PC-3 (cell line): ENCODE data around the gene IGSF9B. TPM values are rescaled to one million over a fixed set of nuclear protein-coding genes. Genes with fewer than 3 reads are reported as not detected.
A peak's percentile ranks its signal among the peaks of the same experiment; 100 is the strongest.

ENCODE experiments used
- ATAC-seq: fragments of 200-7000 bp; cut with Tn5 transposase; 2 replicates; pipeline ENCODE4 v1.9.1; 2020; ENCODE audit warnings: mild to moderate bottlenecking, moderate library complexity
- BruUV-seq: library from RNA; stranded (reverse); fragments of 400-500 nt; replicated peaks from 2 replicates; lab custom pipeline; 2021; lab: Mats Ljungman, UMichigan
- CTCF ChIA-PET: fragments of 300-600 bp; sonication (Branson Sonifier 250); formaldehyde crosslinking; loops from one replicate; lab custom pipeline; 2022; ENCODE audit warnings: antibody characterized with exemption; lab: Charles Lee
- POLR2A ChIA-PET: fragments of 300-600 bp; sonication (Branson Sonifier 250); formaldehyde crosslinking; loops from one replicate; lab custom pipeline; 2022; ENCODE audit warnings: antibody characterized with exemption; ENCODE audit not compliant: unreplicated experiment; lab: Charles Lee
- DNase-seq: peaks from one replicate; pipeline ENCODE4 v3.0.0-alpha.2; 2015
- H2AFZ ChIP-seq: fragments of 300-600 bp; sonication (generic); 2 replicates; pipeline ENCODE4 v1.6.0; 2016; ENCODE audit warnings: antibody characterized with exemption, low read length
- H3F3A ChIP-seq: fragments of 300-600 bp; sonication (generic); one replicate; pipeline ENCODE4 v1.6.0; 2017; ENCODE audit warnings: antibody characterized with exemption, low read length, control low read depth, mild to moderate bottlenecking; ENCODE audit not compliant: unreplicated experiment
- H3K27ac ChIP-seq: fragments of 300-600 bp; sonication (generic); 2 replicates; pipeline ENCODE4 v1.5.1; 2016; ENCODE audit warnings: mild to moderate bottlenecking, low read length
- H3K27me3 ChIP-seq: fragments of 300-600 bp; sonication (generic); 2 replicates; pipeline ENCODE4 v1.6.1; 2016; ENCODE audit warnings: low read length, mixed read lengths
- H3K36me3 ChIP-seq: fragments of 300-600 bp; sonication (generic); 2 replicates; pipeline ENCODE4 v1.6.1; 2016; ENCODE audit warnings: low read depth, mixed run types, low read length, mixed read lengths
- H3K4me1 ChIP-seq: fragments of 300-600 bp; sonication (generic); 2 replicates; pipeline ENCODE4 v1.5.1; 2016; ENCODE audit warnings: low read length; ENCODE audit not compliant: insufficient read depth
- H3K4me2 ChIP-seq: fragments of 300-600 bp; sonication (generic); 2 replicates; pipeline ENCODE4 v1.6.0; 2016; ENCODE audit warnings: low read length
- H3K4me3 ChIP-seq: fragments of 300-600 bp; sonication (generic); 2 replicates; pipeline ENCODE4 v1.5.1; 2016; ENCODE audit warnings: mild to moderate bottlenecking, low read length, mixed read lengths
- H3K79me2 ChIP-seq: fragments of 300-600 bp; sonication (generic); 2 replicates; pipeline ENCODE4 v1.6.1; 2017; ENCODE audit warnings: low read length, mixed read lengths
- H3K9ac ChIP-seq: fragments of 300-600 bp; sonication (generic); 2 replicates; pipeline ENCODE4 v1.6.0; 2016; ENCODE audit warnings: mild to moderate bottlenecking, low read length
- H3K9me2 ChIP-seq: fragments of 300-600 bp; sonication (generic); replicated peaks from 2 replicates; pipeline ENCODE4 v1.6.1; 2016; ENCODE audit warnings: mixed run types, low read length, mixed read lengths
- H3K9me3 ChIP-seq: fragments of 300-600 bp; sonication (generic); 2 replicates; pipeline ENCODE4 v1.6.1; 2016; ENCODE audit warnings: low read length, mixed read lengths
- H4K20me1 ChIP-seq: fragments of 300-600 bp; sonication (generic); 2 replicates; pipeline ENCODE4 v1.6.1; 2016; ENCODE audit warnings: low read length, mixed read lengths
- CTCF ChIP-seq: fragments of 300-600 bp; sonication (generic); conservative IDR thresholded peaks from 2 replicates; pipeline ENCODE4 v1.5.1; 2017; ENCODE audit warnings: antibody characterized with exemption, low read depth, mild to moderate bottlenecking, low read length
- EZH2 ChIP-seq: fragments of 300-600 bp; sonication (generic); IDR thresholded peaks from one replicate; pipeline ENCODE4 v1.6.1; 2017; ENCODE audit warnings: antibody characterized with exemption, mild to moderate bottlenecking, low read length; ENCODE audit not compliant: unreplicated experiment
- EZH2phosphoT487 ChIP-seq: fragments of 300-600 bp; sonication (generic); IDR thresholded peaks from 2 replicates; pipeline ENCODE4 v1.6.1; 2018; ENCODE audit warnings: mild to moderate bottlenecking, antibody characterized with exemption, low read length, borderline replicate concordance
- intact Hi-C: fragments of 100-400 bp; cut with micrococcal nuclease; formaldehyde crosslinking; loops from 2 replicates; pipeline ENCODE4 v1.9.0; 2023
- total RNA-seq: library from RNA; depleted of rRNA; stranded (reverse); fragments of >200 nt; gene quantifications from 2 replicates; pipeline ENCODE4 v1.2.3, GENCODE V29; 2014

Gene IGSF9B
- total RNA-seq, 1 experiment from 2014 or later, result 0.58 TPM

GRCh38 chr11:133966921-133967598 lies 10.3 kb upstream of the IGSF9B start:
- POLR2A ChIA-PET, result no interaction called here
- Histone ChIP-seq H3K27ac (no peak overlapping the region), H3K4me2 (no peak overlapping the region), H3F3A (no peaks in the 10 kb centered on the region), H3K9ac (no peak overlapping the region), H2AFZ (no peak overlapping the region), H4K20me1 (no peaks in the 10 kb centered on the region), H3K9me3 (no peaks in the 10 kb centered on the region; the same call in 1 of the 2 replicates), H3K27me3 (peaks cover 22% of the 10 kb centered on the region; the same call in 1 of the 2 replicates), H3K4me1 (no peaks in the 10 kb centered on the region), H3K4me3 (no peak overlapping the region), H3K79me2 (no peaks in the 10 kb centered on the region), H3K36me3 (no peaks in the 10 kb centered on the region), H3K9me2 (no peaks in the 10 kb centered on the region)
- CTCF ChIA-PET, result no interaction called here
- intact Hi-C loops, result no loop called here
- no peak for ATAC-seq
- no peak for DNase-seq
- TF ChIP-seq CTCF, result no peak
- no peak for TF ChIP-seq EZH2phosphoT487
- no peak for TF ChIP-seq EZH2
- no TSS peak for BruUV-seq

GRCh38 chr11:133966172-133966651 lies 9.4 kb upstream of the IGSF9B start:
- intact Hi-C loops, result no loop called here
- POLR2A ChIA-PET, result no interaction called here
- no peaks in the 10 kb centered on the region for H3K36me3 ChIP-seq
- no peaks in the 10 kb centered on the region for H3K4me1 ChIP-seq
- no peak overlapping the region for H3K4me2 ChIP-seq
- no peaks in the 10 kb centered on the region; the same call in 1 of the 2 replicates for H3K9me3 ChIP-seq
- no peak for ATAC-seq
- no peaks in the 10 kb centered on the region for H3K79me2 ChIP-seq
- H4K20me1 ChIP-seq, result no peaks in the 10 kb centered on the region
- CTCF ChIA-PET, result no interaction called here
- H3K4me3 ChIP-seq, result no peak overlapping the region
- no peak for DNase-seq
- H3K9me2 ChIP-seq, result no peaks in the 10 kb centered on the region
- no peak overlapping the region for H3K9ac ChIP-seq
- H3K27me3 ChIP-seq, result peaks cover 20% of the 10 kb centered on the region; the same call in 1 of the 2 replicates
- no peak for TF ChIP-seq CTCF
- TF ChIP-seq EZH2phosphoT487, result no peak
- no peak for TF ChIP-seq EZH2
- no peak overlapping the region for H3K27ac ChIP-seq
- no peak overlapping the region for H2AFZ ChIP-seq
- no TSS peak for BruUV-seq
- H3F3A ChIP-seq, result no peaks in the 10 kb centered on the region

GRCh38 chr11:133965031-133965601 lies 8.3 kb upstream of the IGSF9B start:
- H3K4me2 ChIP-seq, result no peak overlapping the region
- DNase-seq (peak; percentile 56), ATAC-seq (no peak)
- ChIA-PET CTCF (no interaction called here), POLR2A (no interaction called here)
- H3F3A ChIP-seq, result no peaks in the 10 kb centered on the region
- no peak overlapping the region for H3K9ac ChIP-seq
- no peaks in the 10 kb centered on the region for H3K36me3 ChIP-seq
- no peaks in the 10 kb centered on the region for H4K20me1 ChIP-seq
- H3K9me2 ChIP-seq, result no peaks in the 10 kb centered on the region
- H3K27ac ChIP-seq, result no peak overlapping the region
- H3K27me3 ChIP-seq, result peaks cover 12% of the 10 kb centered on the region; the same call in 1 of the 2 replicates
- no peaks in the 10 kb centered on the region for H3K79me2 ChIP-seq
- no peak overlapping the region for H2AFZ ChIP-seq
- intact Hi-C loops, result no loop called here
- H3K9me3 ChIP-seq, result no peaks in the 10 kb centered on the region
- H3K4me3 ChIP-seq, result no peak overlapping the region
- no peaks in the 10 kb centered on the region for H3K4me1 ChIP-seq
- BruUV-seq, result no TSS peak
- TF ChIP-seq EZH2 (no peak), EZH2phosphoT487 (no peak), CTCF (no peak)
